Measurements from ENCODE around the gene NPC1L1.
"Not testable (repeated sequence)": the region's sequence is repeated elsewhere in the genome, so short reads cannot be mapped to it uniquely, and the experiment has no call there.

The NPC1L1 gene

DNA sequence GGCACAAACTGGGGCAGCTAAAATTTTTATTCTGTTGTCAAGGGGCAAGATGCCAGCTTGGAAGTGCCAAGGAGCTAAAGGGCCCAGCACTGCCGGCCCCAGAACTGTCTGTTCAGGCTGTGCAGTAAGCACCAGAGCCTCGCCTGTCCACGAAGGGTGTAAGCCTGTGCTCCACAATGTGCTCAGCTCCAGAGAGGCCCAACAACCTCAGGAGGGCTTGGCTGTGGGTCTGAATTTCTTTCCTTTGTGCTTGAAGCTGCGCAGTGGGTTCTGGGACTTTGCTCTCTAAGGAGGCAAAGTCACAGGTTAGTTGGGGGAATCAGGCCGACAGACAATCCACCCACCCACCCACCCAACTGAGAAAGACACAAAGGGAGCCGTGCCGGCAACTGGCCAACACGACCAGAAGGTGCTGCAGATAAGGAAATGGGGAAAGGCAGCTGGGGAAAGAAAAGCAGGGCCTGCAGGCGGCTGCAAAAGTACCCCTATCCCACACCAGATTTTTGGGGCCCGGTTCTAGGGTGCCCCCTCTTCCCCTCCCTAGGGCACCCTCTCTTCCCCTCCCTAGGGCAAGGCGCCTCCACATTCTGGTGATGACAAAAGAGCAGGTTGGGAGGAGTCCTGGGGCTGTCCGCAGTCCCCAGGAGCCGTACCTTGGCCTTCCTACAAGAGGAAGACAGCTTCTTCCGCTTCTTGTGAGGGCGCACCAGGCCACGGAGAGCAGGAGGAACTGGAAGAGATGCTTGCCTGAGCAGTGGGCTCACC, 24.8 kb upstream of the NPC1L1 start:
- DNase-seq (ENCODE audit: low spot score): no peak

DNA sequence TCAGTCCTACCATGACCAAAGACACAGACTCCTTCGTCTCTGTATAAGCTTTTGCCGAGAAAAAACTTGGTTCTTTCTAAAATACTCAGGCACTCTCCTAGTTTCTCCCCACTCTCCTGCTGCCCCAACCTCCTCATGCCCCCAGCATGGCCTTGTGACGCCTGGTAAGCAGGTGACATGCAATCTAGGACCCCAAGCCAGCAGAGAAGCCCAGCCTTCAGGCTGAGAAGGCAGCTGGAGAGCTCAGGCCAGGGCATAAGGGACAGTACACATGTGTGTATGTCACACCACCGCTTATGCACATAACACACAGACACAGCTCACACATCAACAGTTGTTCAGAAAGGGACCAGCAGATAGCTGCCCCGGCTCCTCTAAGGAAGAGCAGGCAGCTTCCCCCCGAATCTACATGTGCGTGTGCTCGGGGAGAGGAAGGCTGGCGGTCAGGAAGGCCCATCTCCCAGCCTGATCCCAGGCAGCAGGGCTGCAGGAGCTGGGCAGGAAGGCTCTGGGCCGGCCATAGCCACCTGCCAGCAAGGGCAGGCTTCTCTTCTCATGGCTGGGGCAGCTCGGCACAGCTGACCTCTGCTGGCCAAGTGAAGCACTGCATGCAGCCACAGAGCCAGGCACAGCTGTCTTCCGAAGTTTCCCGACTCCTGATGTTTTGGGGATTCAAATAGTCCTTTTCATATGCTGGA, 24.1 kb upstream of the NPC1L1 start:
- DNase-seq (ENCODE audit: low spot score): peak; percentile 67

DNA sequence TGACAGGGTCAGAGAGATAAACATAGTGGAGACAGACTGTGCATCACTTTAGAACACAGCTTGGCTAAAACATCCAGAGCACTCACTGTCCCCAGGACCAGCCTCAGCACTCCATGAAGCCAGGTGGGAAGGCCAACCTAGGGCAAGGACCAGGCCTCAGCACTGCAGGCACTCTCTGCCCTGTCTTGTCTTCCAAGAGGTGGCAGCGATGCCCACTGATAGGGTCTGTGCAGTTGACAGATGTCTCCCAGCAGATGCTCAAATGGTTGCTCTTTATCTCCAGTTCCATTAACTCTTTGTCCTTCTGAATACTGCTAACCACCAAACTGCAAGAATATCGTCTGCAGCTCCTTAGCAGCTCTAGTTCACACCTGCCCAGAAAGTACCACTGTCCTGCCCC, 23.5 kb upstream of the NPC1L1 start:
- no peak for DNase-seq (ENCODE audit: low spot score)

DNA sequence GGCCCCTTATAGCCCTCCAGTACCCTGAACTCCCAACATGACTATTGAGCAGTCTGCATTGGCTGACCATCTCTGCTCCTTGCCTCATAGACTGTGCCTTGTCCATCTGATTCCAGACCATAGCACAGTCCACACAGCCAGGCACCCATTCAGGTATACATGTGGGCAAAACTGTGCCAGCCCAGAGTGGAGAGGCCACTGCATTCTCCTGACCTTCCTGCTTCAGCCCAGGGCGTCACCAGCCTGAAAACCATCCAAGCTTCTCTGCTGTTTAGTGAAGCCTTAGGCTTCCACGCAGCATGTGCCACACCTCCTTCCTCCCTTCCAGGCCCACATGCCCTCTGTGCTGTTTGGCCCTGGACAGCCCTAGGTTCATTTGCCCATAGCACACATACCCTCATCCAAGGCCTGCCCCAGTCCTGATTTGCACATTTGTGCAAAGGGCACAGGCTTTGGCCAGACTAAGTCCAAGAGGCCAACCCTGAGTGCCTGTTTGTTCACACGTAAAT, 22.1 kb upstream of the NPC1L1 start:
- DNase-seq (ENCODE audit: low spot score): no peak

DNA sequence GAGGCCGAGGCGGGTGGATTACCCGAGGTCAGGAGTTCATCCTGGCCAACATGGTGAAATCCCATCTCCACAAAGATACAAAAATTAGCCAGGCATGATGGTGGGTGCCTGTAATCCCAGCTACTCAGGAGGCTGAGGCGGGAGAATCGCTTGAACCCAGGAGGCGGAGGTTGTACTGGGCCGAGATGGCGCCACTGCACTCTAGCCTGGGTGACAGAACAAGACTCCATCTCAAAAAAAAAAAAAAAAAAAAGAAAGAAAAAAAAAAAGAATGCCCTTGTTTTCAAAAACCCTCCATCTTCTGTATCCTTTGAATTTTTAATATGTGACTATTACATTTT, 21.5 kb upstream of the NPC1L1 start:
- DNase-seq (ENCODE audit: low spot score): not testable (repeated sequence)

DNA sequence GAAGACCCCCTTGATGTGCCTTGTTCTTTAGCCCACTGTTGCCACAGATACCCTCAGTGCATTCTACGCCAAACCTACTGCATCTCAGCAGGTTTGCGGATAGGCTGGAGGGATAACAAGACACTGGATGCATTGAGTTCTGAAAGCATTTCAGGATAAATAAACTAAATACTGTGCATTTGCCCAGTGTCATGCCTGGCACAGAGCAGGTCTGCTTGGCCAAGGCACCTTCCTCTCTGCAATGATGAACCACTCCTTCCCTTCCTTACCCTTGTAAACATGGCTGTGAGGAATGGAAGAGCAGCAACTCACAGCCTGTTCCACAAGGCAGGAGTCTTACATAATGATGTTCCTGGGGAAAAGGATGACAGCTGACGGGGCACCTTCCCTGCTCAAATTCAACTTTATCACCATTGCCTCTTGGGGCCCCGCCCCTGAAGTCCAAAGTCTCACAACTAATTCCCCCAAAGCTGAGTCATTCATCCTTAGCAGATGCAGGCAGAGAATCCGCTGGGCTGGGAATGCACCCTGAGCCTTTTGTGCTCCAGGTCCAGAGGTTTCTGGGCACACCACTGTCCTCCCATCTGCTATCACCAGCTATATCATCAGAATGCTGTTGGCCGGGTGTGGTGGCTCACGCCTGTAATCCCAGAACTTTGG, 21.0 kb upstream of the NPC1L1 start:
- DNase-seq (ENCODE audit: low spot score): peak; percentile 88

DNA sequence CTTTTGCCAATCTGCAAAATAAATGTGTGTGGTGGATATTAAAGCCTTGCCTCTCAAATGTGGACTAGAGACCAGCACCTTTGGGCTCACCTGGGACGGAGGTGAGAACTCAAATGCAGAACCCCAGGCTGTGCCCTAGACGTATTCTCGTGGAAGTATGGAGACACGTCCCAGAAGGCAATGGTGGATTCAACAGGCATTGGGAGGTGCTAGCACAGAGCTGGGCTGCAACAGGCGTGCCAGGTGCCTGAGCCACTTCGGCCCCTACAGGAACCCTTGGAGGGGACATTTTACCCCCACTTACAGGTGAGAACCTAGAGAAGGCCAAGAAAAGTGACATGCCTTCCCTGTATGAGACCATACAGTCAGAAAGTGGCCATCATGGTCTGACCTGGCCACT, 20.4 kb upstream of the NPC1L1 start:
- DNase-seq (ENCODE audit: low spot score): no peak

DNA sequence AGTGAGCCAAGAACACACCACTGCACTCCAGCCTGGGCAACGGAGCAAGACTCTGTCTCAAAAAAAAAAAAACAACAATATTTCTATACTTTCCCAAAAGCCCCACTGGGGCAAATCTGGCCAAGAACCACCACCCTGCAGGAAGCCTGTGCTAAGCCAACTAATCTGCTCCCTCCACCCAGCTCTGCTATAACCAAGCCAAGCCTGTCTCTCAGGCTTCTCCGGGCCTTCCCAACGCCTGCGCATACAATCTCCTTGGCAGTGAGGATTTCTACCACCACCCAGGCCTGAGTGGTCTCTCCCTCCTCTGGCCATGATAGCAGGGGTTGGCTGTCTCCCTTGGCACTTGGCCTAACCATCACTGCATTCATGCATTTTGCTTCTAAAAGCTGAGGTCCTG, 18.4 kb upstream of the NPC1L1 start:
- no peak for DNase-seq (ENCODE audit: low spot score)

DNA sequence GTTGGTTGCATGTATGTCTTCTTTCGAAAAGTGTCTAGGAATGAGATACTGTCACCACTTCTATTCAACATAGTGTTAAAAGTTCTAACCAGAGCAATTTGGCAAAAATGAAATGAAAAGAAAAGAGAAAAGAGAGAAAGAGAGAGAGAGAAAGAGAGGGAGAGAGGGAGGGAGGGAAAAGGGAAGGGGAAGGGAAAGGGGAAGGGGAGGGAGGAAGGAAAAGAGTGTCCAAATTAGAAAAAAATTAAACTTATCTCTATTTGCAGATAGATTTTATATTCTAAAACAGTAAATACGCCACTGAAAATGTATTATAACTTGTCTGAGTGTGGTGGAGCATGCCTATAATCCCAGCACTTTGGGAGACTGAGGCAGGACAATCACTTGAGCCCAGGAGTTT, 16.4 kb upstream of the NPC1L1 start:
- no peak for DNase-seq (ENCODE audit: low spot score)

DNA sequence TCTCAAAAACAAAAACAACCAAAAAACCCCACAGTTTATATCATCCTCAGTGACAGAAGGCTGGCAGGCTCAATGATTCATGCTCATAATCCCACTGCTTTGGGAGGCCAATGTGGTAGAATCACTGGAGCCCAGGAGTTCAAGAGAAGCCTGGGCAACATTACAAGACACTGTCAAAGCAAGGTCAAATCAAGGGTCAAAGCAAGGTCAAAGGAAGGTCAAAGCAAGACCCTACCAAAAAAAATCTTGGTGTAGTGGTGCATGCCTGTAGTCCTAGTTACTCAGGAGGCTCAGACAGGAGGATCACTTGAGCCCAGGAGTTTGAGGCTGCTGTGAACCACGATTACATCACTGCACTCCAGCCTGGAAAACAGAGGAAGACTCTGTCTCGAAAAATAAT, 14.2 kb upstream of the NPC1L1 start:
- no peak for DNase-seq (ENCODE audit: low spot score)

DNA sequence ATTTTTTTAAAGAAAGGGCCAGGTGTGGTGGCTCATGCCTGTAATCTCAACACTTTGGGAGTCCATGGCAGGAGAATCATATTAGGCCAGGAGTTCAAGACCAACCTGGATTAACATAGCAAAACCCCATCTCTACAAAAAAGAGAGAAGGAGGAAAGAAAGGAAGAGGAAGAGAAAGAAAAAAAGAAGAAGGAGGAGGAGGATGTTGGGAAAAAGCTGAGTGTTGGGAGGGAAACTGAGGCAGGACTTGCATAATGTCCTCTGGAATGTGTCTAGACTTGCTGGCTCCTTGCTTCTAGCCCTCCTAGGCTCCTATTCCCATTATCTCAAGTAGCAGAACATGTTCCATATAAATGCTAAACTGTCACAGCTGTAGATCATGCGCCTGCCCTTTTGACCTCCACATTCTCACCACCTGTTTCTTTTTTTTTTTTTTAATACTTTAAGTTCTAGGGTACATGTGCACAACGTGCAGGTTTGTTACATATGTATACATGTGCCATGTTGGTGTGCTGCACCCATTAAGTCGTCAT, 11.4 kb upstream of the NPC1L1 start:
- not testable (repeated sequence) for DNase-seq (ENCODE audit: low spot score)

DNA sequence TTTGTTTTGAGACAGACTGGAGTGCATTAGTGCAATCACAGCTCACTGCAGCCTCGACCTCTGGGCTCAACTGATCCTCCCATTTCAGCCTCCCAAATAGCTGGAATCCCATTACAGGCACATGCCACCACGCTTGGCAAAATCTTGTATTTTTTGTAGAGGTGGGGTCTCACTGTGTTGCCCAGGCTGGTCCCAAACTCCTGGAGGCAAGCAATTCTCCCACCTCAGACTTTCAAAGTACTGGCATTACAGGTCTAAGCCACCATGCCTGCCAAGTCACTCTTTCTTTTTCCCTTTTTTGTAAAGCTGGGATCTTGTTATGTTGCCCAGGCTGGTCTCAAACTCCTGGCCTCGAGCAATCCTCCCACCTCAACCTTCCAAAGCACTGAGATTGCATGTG, 8.3 kb upstream of the NPC1L1 start:
- DNase-seq (ENCODE audit: low spot score): no peak

DNA sequence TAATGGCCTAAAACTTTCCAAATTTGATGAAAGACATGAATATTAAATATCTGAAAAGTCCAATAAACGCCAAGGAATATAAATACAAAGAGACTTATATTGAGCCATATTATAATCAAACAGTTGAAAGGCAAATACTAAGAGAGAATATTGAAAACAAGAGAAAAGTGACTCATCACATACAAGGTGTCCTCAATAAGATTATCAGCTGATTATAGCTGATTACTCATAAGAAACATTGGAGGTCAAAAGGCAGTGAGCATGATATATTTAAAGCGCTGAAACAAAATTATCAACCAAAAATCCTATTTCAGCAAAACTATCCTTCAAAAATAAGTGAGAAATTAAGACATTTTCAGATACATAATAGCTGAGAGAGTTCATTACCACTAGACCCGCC, 7.8 kb upstream of the NPC1L1 start:
- DNase-seq (ENCODE audit: low spot score): no peak

DNA sequence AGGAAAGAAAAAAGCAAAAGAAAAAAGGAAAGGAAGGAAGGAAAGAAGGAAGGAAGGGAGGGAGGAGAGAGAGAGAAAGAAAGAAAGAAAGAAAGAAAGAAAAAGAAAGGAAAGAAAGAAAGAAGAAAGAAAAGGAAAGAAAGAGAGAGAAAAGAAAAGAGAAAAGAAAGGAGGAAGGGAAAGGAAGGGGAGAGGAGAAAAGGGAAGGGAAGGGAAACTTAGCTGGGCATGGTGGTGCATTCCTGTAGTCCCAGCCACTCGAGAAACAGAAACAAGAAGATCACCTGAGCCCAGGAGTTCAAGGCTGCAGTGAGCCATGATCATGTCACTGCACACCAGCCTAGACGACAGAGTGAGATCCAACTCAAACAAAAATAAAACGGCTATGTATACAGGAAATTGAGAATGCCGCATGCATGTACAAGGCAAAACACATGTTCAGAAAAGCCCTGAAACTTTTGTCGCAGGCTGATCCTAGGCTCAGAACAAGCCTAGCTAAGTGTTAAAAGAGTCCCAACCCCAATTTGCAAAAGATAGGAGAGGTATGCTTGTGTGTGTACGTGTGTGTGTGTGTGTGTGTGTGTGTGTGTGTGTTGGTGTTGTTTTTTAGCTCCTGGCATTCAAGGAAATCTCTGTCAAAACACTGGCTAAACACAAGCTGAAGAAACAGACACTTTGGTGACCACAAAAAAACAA, 6.6 kb upstream of the NPC1L1 start:
- DNase-seq (ENCODE audit: low spot score): no peak

DNA sequence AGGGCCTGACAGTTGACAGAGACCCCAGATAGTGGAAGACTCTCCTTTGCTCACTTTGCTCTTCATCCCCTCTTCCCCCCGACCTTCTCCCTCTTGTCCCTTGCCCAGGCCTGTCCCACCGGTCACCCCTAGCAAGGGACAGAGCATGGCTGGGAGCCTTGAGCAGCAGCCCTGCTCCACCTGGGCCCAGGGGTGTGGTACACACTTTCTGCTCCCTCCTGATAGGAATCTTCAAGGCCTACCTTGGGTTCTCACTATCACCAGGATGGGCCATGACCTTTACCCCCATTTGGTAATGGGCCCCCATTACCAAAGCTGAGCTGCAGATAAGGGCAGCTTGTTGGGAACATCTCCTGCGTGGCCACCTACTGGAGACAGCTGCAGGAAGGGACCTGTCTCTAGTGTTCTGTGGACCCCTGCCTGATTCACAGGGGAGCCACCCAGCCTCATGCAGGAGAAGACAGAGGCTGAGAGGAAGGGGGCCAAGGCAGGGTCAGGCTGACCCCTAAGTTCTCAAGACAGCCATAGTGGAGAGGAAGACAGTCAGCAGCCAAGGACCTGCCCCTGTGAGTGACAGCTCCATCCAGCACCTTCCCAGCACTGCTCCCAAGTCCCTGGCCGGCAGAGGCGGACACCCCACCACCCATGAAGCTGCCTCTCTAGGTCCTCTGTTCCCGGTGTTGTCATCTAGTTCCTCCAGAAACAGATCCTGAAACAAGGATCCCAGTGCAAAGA, 913 bp upstream of the NPC1L1 start:
- no peak for DNase-seq (ENCODE audit: low spot score)

DNA sequence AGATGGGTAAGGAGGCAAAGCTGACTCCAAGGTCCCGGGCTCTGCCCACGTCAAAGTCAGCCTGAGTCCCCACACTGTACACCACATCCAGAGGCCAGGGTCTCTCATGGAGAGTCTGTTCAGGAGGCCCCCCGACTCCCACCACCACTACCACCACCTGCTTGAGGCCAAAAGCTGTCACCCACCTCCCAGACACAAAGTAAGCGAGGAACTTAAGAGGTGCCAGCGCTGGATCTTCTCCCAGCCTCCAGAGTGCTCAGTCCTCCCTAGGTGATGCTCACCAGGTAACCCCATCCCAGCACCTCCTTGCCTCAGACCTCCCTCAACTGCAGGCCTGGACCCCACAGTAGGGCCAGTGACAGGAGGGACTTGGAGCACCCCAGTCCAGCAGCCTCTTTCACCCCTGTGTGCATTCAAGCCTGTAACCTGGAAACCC, 520 bp downstream of the NPC1L1 start:
- no peak for DNase-seq (ENCODE audit: low spot score)

DNA sequence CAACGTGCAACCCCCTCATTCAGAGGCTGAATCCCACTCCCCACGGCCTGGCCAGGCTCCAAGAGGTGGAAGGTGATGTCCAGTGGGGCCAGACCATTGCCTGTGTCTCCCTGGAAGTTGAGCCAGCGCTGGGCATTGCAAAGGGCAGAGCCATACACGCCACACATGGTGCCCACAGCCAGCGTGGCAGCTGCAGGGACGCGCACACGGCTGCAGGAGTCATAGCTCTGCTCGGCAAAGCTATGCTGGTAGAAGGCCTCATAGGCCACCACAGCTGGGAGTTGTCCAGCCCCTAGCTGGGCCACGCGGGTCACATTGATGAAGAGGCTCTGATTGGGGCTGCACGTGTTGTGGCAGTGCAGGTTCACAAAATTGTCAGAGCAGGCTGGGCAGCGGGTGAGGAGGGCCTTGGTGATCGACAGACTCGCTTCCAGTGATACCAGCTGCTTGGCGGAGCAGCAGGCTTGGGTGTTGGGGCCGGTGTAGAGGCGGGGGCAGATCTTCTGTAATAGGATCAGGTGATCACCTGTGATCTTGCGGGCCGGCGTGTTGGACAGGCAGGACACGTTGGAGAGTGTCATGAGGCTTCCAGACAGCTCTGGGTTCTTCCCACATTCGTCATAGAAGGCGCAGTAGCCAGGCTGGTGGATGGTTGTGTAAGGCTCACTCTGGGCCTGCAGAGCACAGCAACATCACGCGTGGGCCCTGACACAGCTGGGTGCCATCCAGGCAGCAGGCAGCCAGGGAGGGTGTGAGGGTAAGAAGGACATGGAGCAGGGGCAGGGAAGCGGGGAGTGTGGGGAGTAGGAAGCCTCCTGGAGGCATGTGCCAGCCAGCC, 1.2 kb downstream of the NPC1L1 start:
- no peak for DNase-seq (ENCODE audit: low spot score)

DNA sequence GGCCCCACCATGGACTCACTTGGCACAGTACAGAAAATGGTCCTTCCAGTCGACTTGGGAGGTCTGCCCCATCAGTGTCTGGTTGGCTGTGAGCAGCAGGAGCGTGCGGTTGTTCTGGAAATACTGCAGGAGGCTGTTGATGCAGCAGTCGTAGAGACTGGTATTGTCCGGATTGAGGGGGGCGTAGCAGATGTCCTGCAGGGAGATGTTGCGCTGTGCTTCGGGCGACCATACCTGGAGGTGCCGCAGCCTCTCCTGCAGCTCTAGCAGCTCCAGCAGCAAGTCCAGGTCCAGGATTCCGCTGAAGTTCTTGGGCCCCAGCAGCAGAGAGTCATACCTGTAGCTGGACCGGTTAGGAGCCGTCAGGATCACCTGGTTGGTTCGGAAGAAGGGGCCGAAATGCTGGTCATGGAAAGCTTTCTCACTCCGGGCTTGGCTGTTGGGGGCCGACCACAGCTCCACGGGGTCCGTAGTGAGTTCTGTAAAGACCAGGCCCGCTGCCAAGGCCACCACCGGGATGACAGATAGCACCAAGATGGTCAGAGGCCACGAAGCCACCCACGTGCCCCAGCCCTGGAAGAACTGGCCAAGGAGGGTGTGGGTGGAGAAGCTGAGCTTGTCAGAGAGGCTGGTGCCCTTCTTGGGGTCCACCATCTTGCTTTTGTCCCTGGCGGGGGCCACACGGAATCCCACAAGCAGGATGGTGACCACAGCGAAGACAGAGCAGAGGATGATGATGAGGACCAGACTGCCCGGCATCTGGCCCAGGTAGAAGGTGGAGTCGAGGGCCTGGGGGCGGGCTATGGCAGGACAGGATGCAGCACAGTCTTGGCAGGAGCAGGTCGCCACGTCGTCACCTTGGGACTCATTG, 2.1 kb downstream of the NPC1L1 start:
- no peak for DNase-seq (ENCODE audit: low spot score)

DNA sequence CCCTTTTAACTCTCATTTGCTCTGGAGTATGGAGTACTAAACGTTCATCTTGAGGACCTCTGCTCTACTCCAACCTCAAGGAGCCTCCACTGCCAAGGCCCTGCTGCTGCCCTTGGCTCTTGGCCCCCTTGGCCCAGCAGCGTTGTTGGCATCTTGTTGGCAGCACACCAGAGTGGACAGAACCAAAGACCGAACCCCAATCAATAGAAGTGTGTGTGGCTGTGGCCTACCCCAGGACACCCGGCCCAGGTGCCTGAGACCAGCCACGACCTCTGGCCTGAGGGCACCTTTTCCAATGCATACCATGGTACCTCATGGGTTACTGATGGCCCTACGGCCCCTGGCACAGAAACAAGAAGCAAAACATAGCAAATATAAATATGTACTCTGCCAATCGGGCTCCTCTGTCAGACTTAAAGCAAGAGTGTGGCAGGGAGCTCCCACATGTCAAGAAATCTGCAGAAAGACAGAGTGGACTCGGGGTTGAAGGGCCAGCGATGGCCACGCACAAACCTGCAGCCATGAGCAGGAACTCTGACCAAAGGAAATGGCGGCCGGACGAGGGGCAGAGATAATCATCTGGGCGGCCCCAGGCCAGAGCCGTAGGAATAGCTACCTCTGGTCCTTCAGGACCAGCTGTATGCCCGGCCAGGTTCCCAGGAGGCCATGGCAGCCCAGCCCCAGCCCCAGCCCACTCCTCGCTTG, 2.9 kb downstream of the NPC1L1 start:
- DNase-seq (ENCODE audit: low spot score): no peak

Data from LoVo (cell line).